Measurements from ENCODE around the gene PCDHA4.
"Not testable (repeated sequence)": the region's sequence is repeated elsewhere in the genome, so short reads cannot be mapped to it uniquely, and the experiment has no call there.

GRCh38 chr5:140796072-140796717 lies 10.7 kb upstream of the PCDHA4 start:
- not testable (repeated sequence) for TF ChIP-seq CTCF, EP300 (IDR thresholded peaks at IDR 0.05)
